ENCODE data around the gene SULF2.

The SULF2 gene

DNA sequence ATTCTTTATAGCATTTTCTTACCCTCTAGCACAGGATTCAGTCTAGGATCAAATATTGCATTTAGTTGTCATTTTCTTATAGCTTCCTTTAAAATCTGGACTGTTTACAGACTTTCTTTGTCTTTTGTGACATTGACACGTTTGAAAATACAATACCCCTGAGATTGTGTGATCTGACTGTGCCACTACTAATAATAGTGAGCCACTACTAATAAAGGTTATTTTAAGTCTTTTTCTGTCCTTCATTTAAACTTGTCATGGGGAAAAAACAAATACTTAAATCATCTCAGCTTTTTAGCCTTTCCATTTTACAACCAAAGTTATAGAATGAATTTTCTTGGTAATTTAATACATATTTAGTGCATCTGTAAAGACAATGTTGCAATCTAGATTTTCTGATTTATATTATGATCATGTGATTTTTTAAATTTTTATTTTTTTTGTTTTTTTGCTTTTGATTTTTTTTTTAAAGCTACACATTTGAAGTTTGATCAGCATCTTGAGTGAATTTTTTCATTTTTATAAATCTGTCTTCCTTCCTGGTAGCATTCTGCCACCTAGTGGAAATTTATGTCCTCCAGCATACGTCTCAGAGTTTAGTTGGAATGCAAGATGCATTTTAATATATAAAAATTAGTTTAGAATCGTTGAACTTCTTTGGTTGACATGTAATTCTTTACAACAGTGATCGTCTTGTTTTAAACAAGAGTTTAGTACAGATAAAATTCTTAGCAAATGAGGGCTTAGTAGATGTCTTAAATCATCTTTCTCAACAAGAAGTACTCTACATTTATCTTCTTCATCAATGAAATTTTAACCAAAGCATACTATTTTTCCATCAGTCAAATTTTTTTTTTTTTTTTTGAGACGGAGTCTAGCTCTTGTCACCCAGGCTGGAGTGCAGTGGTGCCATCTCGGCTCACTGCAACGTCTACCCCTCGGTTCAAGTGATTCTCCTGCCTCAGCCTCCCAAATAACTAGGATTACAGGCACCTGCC lies 164.2 kb downstream of the SULF2 start:
- in situ Hi-C loops (cut with HindIII; ENCODE audit: low sequenced_read_pairs) = loop anchor here (25.0 kb wide), 1 partner anchor 359 kb away; no protein-coding TSS in a partner anchor

DNA sequence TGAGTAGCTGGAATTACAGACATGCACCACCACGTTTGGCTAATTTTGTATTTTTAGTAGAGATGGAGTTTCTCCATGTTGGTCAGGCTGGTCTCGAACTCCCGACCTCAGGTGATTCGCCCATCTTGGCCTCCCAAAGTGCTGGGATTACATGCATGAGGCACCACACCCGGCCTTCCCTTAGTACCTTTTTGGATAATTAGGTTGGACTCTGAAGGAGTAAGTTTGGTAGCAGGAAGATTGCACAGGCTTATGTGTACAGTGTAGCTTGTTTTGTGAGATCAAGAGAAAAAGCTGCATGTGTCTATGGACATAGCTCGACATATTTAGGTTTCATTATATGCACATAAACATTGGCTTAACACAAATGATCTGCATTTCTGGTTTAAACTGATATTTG lies 166.8 kb downstream of the SULF2 start:
- in situ Hi-C loops (cut with HindIII; ENCODE audit: low sequenced_read_pairs) = loop anchor here (25.0 kb wide), 1 partner anchor 356 kb away; no protein-coding TSS in a partner anchor

GRCh38 chr20:47614703-47615309 lies 170.5 kb downstream of the SULF2 start:
- in situ Hi-C loops (cut with HindIII; ENCODE audit: low sequenced_read_pairs) = loop anchor here (5.0 to 25.0 kb wide), 2 partner anchors 258 to 353 kb away; partner anchors contain the start of gene ZMYND8

- in situ Hi-C loops (cut with HindIII; ENCODE audit: low sequenced_read_pairs) = loop anchor here (5.0 to 25.0 kb wide), 2 partner anchors 255 to 350 kb away; partner anchors contain the start of gene ZMYND8
Measured at GRCh38 chr20:47612670-47613069, 172.6 kb downstream of the SULF2 start.

DNA sequence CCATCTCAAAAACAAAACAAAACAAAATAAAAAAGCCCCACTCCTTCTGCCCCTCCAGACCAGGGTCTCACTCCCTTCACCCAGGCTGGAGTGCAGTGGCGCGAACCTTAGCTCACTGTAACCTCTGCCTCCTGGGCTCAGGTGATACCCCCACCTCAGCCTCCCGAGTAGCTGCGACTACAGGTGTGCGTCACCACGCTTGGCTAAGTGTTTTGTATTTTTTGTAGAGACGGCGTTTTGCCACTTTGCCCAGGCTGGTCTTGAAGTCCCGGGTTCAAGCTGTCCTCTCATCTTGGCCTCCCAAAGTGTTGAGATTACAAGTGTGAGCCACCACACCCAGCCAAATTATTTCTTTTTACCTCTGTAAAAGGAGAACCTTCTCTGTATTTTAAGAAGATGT lies 173.5 kb downstream of the SULF2 start:
- in situ Hi-C loops (cut with HindIII; ENCODE audit: low sequenced_read_pairs) = loop anchor here (5.0 to 25.0 kb wide), 2 partner anchors 254 to 349 kb away; partner anchors contain the start of gene ZMYND8

- in situ Hi-C loops (cut with HindIII; ENCODE audit: low sequenced_read_pairs) = loop anchor here (5.0 to 25.0 kb wide), 2 partner anchors 254 to 349 kb away; partner anchors contain the start of gene ZMYND8
Measured at GRCh38 chr20:47610945-47611250, 174.4 kb downstream of the SULF2 start.

DNA sequence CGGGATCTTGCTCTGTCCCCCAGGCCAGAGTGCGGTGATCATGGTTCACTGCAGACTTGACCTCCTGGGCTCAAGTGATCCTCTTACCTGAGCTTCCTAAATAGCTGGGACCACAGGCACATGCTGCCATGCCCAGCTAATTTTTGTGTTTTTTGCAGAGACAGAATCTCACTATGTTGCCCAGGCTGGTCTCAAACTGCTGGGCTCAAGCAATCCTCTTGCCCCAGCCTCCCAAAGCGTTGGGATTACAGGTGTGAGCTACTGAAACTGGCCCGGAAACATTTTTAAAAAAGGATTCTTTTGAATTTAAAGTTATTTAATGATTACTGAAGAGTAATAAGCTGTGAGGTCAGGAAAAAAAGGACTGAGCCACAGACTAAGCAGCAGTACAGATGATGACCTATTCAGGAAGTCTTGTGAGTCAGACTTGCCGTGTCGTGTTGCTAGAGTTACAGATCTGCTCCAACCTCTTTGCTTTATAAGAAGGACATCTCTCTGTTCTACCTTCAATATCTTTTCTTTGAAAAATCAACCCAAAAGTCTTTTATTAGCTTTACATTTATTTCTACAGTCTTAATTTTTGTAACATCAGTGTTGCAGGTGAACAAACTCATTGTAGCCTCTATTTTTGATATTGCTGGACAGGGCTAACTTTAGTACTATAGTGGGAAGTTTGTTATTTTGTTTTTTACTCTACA lies 174.9 kb downstream of the SULF2 start:
- in situ Hi-C loops (cut with HindIII; ENCODE audit: low sequenced_read_pairs) = loop anchor here (5.0 to 25.0 kb wide), 2 partner anchors 253 to 348 kb away; partner anchors contain the start of gene ZMYND8

DNA sequence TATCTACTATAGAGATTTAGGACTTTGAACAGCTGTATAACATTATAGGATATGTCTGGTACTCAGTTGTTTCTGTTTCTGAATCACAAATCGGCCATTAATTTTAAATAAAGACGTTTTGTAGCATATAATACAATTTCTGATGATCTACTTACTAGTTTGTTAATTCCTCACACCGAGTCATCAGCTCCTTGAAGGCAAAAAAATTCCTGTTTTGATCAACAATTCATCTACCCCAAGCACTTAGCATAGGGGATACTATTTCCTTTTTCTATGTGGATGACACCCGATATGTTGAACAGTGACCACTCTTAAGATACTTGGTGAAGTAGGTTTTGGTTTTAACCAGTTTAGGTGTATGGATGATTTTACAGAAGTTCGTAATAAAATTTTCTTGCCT lies 176.3 kb downstream of the SULF2 start:
- in situ Hi-C loops (cut with HindIII; ENCODE audit: low sequenced_read_pairs) = loop anchor here (25.0 kb wide), 1 partner anchor 347 kb away; no protein-coding TSS in a partner anchor
